ENCODE data around the gene PDK2.

Gene PDK2

GRCh38 chr17:50103252-50103651 is 8.1 kb downstream of the PDK2 start:
- TF ChIP-seq, protein P1, sequence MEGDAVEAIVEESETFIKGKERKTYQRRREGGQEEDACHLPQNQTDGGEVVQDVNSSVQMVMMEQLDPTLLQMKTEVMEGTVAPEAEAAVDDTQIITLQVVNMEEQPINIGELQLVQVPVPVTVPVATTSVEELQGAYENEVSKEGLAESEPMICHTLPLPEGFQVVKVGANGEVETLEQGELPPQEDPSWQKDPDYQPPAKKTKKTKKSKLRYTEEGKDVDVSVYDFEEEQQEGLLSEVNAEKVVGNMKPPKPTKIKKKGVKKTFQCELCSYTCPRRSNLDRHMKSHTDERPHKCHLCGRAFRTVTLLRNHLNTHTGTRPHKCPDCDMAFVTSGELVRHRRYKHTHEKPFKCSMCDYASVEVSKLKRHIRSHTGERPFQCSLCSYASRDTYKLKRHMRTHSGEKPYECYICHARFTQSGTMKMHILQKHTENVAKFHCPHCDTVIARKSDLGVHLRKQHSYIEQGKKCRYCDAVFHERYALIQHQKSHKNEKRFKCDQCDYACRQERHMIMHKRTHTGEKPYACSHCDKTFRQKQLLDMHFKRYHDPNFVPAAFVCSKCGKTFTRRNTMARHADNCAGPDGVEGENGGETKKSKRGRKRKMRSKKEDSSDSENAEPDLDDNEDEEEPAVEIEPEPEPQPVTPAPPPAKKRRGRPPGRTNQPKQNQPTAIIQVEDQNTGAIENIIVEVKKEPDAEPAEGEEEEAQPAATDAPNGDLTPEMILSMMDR (IDR thresholded peaks at IDR 0.05; ENCODE audit: low read depth, low read length, missing control alignments) = no peak
- DNase-seq (ENCODE audit: low read depth) = no peak
- H3K4me3 ChIP-seq (ENCODE audit: low read depth, low read length) = no peak overlapping the region

DNA sequence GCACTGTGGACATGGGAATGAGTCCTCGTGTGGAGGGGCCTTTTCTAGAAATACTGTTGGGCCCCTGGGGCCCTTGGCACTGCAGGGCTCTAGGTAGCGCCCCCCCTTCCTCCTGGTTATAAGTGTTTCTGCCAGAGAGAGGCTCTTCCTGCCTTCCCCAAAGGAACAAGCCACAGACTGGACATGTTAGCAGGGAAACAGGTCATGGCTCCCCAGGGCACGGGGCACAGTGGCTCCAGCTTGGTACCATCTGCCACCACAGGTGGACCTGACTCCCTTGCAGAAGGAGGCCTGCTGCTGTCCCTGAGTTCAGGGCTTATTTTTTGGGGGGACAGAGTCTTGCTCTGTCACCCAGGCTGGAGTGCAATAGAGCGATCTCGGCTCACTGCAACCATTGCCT is 8.8 kb downstream of the PDK2 start:
- TF ChIP-seq, protein P1 (IDR thresholded peaks at IDR 0.05; ENCODE audit: low read depth, low read length, missing control alignments) = no peak

DNA sequence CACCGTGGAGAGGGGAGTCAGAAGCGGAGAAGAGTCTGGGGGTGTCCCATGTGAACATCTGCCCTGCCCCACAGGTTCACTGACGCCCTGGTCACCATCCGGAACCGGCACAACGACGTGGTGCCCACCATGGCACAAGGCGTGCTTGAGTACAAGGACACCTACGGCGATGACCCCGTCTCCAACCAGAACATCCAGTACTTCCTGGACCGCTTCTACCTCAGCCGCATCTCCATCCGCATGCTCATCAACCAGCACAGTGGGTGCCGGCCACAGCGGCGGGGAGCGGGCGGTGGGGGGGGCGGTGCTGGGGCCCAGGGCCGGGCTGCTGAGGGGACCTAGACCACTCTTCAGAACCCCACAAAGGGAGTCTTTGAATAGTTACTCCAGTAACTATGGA is 10.7 kb downstream of the PDK2 start:
- TF ChIP-seq, protein P1 (IDR thresholded peaks at IDR 0.05; ENCODE audit: low read depth, low read length, missing control alignments) = no peak
- H3K4me3 ChIP-seq (ENCODE audit: low read depth, low read length) = no peak overlapping the region
- no peak for DNase-seq (ENCODE audit: low read depth)

More for the DNA sequence above, 8.8 kb downstream of the PDK2 start:
- H3K4me3 ChIP-seq (ENCODE audit: low read depth, low read length) = no peak overlapping the region
- no peak for DNase-seq (ENCODE audit: low read depth)

GRCh38 chr17:50106393-50107131 is 11.4 kb downstream of the PDK2 start:
- H3K4me3 ChIP-seq (ENCODE audit: low read depth, low read length) = no peak overlapping the region
- DNase-seq (ENCODE audit: low read depth) = no peak
- TF ChIP-seq, protein P1 (IDR thresholded peaks at IDR 0.05; ENCODE audit: low read depth, low read length, missing control alignments) = no peak

- DNase-seq (ENCODE audit: low read depth) = no peak
- TF ChIP-seq, protein P1 (IDR thresholded peaks at IDR 0.05; ENCODE audit: low read depth, low read length, missing control alignments) = no peak
- H3K4me3 ChIP-seq (ENCODE audit: low read depth, low read length) = no peak overlapping the region
Measured at GRCh38 chr17:50107790-50108414, 12.8 kb downstream of the PDK2 start.

DNA sequence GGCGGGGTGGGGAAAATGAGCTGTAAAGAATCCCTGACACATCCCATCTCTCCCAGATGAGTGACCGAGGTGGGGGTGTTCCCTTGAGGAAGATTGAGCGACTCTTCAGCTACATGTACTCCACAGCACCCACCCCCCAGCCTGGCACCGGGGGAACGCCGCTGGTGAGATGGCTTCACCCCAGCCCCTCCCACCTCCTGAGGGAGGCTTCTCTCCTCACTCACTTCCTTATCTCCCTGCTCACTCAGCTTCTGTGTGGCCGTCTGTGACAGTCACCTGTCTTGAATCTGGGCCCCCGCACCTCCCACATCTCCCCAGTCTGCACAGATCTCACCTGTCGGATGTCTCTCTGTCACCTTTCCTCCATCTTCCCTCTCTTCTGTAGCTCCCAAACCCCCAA is 13.4 kb downstream of the PDK2 start:
- DNase-seq (ENCODE audit: low read depth) = no peak
- no peak overlapping the region for H3K4me3 ChIP-seq (ENCODE audit: low read depth, low read length)
- TF ChIP-seq, protein P1 (IDR thresholded peaks at IDR 0.05; ENCODE audit: low read depth, low read length, missing control alignments) = no peak

Data from GM12864 (cell line).